Adipocyte (in vitro differentiated cells): ENCODE results near the gene MSI2.

Experiments used
- DNase-seq: peaks from one replicate; pipeline ENCODE4 v3.0.0-alpha.2; 2015; ENCODE audit warnings: low read depth
- H3K27me3 ChIP-seq: replicated peaks from 2 replicates; pipeline ENCODE4 v1.7.0; 2013; ENCODE audit warnings: mild to moderate bottlenecking, low read length, moderate library complexity; ENCODE audit not compliant: control insufficient read depth, insufficient read depth
- H3K36me3 ChIP-seq: 2 replicates; pipeline ENCODE4 v1.7.0; 2013; ENCODE audit warnings: low read length, mild to moderate bottlenecking, moderate library complexity; ENCODE audit not compliant: control insufficient read depth, insufficient read depth, severe bottlenecking
- H3K4me1 ChIP-seq: 2 replicates; pipeline ENCODE4 v1.7.0; 2013; ENCODE audit warnings: mild to moderate bottlenecking, low read length, moderate library complexity; ENCODE audit not compliant: control insufficient read depth, insufficient read depth
- H3K4me3 ChIP-seq: 2 replicates; pipeline ENCODE4 v1.7.0; 2013; ENCODE audit warnings: mild to moderate bottlenecking, low read length, moderate library complexity
- H3K9ac ChIP-seq: 2 replicates; pipeline ENCODE4 v1.7.0; 2013; ENCODE audit warnings: mild to moderate bottlenecking, low read length, moderate library complexity
- H3K9me3 ChIP-seq: 2 replicates; pipeline ENCODE4 v1.7.0; 2013; ENCODE audit warnings: mild to moderate bottlenecking, low read length, moderate library complexity; ENCODE audit not compliant: control insufficient read depth

The MSI2 gene

DNA sequence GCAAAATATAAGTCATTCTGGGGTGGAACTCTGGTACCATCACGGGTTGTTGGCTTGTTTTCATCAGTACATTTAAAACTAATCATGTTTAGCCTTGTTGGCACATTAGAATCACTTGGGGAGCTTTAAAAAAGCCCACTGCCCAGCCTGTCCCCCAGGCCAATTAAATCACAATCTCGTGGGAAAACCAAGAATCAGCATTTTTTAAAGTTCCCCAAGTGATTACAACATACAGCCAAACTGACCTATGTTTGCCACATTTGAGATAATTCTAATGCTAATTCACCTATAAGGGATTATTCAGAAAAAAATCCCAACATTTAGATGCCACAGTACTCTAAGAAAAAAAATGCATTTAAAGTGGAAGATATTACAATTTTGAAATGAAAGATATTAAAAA, 8.4 kb upstream of the MSI2 start:
- Histone ChIP-seq H3K4me3 (no peak overlapping the region), H3K27me3 (peaks cover 35% of the 10 kb centered on the region), H3K9me3 (peaks cover 37% of the 10 kb centered on the region), H3K36me3 (no peaks in the 10 kb centered on the region), H3K9ac (no peak overlapping the region), H3K4me1 (no peaks in the 10 kb centered on the region)
- DNase-seq: no peak

DNA sequence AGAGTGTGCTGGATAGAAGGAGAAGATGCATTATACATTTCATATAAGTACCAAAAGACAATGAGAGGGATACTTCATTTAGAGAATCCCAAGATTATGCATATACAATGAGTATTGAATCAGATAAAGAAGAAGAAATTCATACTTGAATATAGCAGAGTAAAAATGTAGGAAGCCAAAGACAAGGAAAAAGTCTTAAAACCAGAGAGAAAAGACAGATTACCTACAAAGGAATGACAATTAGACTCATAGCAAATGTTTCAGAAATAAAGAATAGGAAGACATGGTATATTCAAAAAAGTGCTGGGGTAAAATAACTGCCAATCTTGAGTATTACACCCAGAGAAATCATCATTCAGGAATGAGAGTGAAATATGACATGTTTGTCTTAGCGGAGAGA, 6.8 kb upstream of the MSI2 start:
- Histone ChIP-seq H3K4me1 (no peaks in the 10 kb centered on the region), H3K36me3 (no peaks in the 10 kb centered on the region), H3K9me3 (peaks cover 37% of the 10 kb centered on the region), H3K27me3 (peaks cover 33% of the 10 kb centered on the region), H3K9ac (no peak overlapping the region), H3K4me3 (no peak overlapping the region)
- no peak for DNase-seq

DNA sequence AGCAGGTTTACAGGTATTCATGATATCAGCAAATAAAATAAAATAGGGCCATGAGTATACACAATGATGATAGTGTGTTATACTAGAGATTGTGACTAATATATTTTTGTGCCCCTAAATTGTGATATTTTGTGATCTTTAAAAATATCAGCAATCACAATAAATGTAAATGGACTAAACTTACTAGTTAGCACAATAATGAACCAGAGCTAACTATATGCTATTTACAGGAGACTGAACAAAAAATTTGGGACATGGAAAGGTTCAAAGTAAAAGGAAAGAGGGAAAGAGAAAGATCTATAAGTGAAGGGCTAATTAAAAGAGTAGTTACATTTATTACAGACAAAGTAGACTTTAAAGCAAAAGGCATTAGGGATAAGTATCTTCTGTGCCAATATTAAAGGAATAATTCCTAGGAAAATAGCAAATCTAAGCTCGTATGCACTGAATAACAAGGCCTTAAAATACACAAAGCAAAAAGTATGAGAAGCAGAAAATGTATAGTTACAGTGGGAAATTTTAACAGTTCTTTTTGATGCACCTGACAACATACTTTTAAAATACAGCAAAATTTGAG, 5.0 kb upstream of the MSI2 start:
- Histone ChIP-seq H3K4me1 (no peaks in the 10 kb centered on the region), H3K9me3 (peaks cover 31% of the 10 kb centered on the region), H3K27me3 (peaks cover 20% of the 10 kb centered on the region), H3K4me3 (no peak overlapping the region), H3K9ac (no peak overlapping the region), H3K36me3 (no peaks in the 10 kb centered on the region)
- DNase-seq: no peak

DNA sequence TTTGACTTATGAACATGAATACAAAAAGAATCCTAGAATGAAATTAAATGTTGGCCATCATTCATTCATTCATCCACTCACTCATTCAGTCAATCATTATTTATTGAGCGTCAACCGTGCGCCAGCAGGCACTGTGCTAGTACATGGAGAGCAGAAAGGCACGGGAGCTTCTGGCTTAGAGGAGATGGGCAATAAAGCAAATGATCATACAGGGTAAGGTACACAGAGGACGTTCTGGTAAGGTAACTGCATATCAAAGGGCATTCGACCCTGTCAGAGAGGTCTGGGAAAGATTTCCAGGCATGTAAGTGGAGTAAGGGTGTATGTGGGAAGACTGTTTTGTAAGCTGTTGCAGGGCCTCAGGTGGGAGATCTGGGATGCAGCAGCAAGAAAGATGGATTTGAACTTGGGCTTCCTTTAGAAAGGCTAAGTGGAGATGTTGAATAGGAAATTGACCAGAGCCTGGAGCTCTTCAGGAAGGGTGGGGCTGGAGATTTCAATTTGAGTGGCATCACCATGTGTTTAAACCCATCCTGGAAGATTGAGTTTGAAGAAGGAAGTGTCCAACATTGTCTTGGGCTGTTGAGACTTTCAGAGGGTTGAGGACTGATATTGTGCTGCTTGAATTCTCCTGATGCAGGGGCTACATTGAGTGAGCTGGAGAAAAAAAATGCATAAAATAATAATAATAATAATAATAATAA, 2.8 kb upstream of the MSI2 start:
- Histone ChIP-seq H3K4me3 (no peak overlapping the region), H3K9me3 (peaks cover 27% of the 10 kb centered on the region), H3K27me3 (peaks cover 4% of the 10 kb centered on the region), H3K36me3 (no peaks in the 10 kb centered on the region), H3K9ac (no peak overlapping the region), H3K4me1 (peaks cover 7% of the 10 kb centered on the region)
- no peak for DNase-seq

DNA sequence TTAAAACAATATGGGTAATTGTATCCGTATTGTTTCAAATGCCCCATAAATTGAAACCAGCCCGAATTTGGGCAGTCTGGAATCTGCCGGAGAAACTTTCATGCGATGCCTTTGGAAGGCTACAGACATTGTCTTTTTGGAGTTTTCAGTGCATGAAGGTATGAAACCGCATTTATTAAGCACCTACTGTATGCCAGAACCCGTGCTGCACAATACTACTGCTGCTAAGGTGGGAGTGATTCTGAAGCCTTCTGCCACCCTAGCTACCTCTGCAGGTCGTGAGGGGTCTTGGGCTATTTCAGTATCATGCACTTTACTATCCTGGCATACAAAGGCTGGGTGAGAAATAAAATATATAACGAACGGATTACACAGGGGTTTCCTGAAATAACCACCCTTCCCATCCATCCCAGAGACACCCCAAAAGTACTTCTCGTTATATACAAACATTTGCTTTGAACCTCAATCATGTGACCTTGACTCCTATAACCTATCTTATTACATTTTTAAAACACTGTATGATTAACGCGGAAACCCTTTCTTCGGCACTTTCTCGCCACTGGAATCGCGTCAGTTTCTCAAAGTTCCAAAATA, 1.0 kb upstream of the MSI2 start:
- no peaks in the 10 kb centered on the region for H3K36me3 ChIP-seq
- DNase-seq: peak; percentile 22
- peaks cover 7% of the 10 kb centered on the region for H3K4me1 ChIP-seq
- H3K9ac ChIP-seq: peak overlapping the region; percentile 56
- H3K4me3 ChIP-seq: peak overlapping the region; percentile 86
- H3K9me3 ChIP-seq: peaks cover 17% of the 10 kb centered on the region
- H3K27me3 ChIP-seq: peaks cover 4% of the 10 kb centered on the region

DNA sequence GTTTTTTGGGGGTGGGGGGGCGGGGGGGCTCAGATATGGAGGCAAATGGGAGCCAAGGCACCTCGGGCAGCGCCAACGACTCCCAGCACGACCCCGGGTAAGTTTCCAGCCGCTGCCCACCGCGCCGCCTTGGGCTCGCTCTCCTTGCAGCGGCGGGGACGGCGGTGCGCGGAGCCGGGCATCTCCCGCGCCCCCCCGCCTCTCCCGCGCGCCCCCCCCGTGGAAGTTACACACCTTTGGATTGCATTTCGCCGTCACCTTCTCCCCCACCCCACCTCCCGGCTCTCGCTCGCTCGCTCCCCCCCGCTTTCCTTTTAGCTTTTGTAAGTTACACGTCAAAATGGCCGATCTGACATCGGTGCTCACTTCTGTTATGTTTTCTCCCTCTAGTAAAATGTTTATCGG, 387 bp downstream of the MSI2 start:
- Histone ChIP-seq H3K4me3 (peak overlapping the region; percentile 84), H3K4me1 (peaks cover 7% of the 10 kb centered on the region), H3K9ac (peak overlapping the region; percentile 69), H3K27me3 (peaks cover 4% of the 10 kb centered on the region), H3K36me3 (no peaks in the 10 kb centered on the region), H3K9me3 (peaks cover 3% of the 10 kb centered on the region)
- DNase-seq: peak; percentile 52

DNA sequence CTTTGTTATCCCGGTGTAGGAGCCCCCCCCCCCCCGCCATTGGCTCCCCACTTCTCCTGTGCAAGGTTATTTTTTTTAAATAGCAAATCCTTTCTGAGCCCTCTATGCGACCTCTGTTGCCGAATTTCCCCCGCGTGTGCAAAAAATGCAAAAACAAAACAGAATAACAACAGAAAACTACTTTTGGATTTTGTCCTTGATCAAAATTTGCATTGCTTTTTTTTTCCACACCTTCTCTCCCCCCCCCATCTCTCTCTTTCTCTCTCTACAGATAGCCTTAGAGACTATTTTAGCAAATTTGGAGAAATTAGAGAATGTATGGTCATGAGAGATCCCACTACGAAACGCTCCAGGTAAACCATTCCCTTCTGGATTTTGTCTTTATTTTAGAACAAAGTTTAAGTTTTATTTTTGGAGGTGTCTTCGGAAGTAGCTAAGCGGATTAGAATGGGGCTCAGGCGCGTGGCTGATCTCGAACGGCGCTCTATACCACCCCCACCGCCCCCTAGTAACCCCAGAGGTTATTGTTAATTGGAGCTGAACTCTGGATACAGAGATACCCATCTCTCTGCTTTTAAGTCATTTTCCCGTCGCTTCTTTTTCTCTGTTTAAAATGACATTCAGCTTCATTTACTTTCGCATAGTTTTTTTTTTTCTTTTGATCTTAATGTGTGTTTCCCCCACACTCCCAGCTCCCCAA, 1.0 kb downstream of the MSI2 start:
- H3K27me3 ChIP-seq: peaks cover 4% of the 10 kb centered on the region
- H3K4me1 ChIP-seq: peaks cover 7% of the 10 kb centered on the region
- DNase-seq: peak; percentile 38
- H3K9ac ChIP-seq: peak overlapping the region; percentile 69
- peak overlapping the region; percentile 84 for H3K4me3 ChIP-seq
- H3K9me3 ChIP-seq: no peaks in the 10 kb centered on the region
- H3K36me3 ChIP-seq: peaks cover 2% of the 10 kb centered on the region

DNA sequence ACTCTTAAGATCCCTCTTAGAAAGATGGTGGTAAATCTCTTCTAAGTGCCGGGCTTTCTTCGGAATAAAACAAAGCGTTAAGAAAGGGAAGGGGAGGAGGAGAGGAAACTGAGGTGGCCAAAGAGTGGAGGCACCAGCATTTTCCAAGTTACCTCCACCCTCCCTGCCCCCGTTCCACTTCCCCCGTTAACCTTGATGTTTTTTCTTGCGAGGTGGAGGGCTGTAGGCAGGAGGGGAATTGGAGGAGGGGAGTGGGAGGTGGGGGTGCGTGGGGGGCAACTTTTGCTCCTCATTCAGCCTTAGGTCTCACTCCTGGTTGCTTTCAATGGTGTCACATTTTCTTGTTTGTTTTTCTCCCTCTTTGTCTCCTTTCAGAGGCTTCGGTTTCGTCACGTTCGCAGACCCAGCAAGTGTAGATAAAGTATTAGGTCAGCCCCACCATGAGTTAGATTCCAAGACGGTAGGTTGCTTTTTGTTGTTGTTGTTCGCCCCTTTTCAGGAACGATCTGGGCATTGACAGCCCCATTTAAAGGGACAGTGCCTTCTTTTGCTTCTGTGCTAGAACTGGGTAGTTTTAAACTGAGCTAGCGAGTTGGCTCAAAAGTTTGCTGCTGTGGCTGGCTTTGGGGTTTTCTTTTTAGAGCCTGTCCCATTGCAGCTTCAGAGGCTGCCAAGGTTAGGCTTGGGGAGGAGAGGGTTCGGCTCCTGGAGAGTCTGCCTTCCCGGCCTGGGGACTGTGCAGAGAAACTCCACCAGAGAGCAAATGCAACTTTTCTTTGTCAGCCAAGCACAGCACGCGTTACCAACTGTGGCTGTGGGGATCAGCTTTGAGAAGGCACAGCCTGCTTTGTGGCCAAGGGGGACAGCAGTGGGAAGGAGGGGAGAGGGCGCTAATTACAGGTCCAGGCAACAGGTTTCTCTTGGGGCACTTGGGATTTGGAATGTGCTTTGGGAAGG, 1.9 kb downstream of the MSI2 start:
- H3K4me3 ChIP-seq: peak overlapping the region; percentile 84
- DNase-seq: peak; percentile 35
- H3K9me3 ChIP-seq: no peaks in the 10 kb centered on the region
- peak overlapping the region; percentile 69 for H3K9ac ChIP-seq
- H3K4me1 ChIP-seq: peaks cover 7% of the 10 kb centered on the region
- H3K27me3 ChIP-seq: peaks cover 4% of the 10 kb centered on the region
- H3K36me3 ChIP-seq: peaks cover 9% of the 10 kb centered on the region

DNA sequence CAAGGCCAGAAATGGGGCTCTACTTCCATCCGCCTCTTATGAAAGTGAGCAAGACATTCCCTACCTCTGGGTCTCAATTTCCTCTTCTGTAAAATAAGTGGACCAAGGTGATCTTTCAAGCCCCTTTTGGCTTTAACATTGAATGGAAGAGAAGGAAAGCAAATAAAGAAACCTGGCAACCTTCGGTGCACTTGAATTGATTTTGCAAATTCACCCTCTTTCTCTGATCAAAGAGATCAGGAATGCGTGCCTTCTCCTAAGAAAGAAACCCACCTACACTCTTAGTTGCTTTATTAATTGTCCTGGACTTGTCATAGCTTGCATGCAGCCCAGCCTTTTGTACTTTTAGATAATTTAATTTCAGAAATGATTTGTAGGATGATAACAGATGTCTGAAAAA, 3.0 kb downstream of the MSI2 start:
- Histone ChIP-seq H3K9me3 (no peaks in the 10 kb centered on the region), H3K27me3 (peaks cover 3% of the 10 kb centered on the region), H3K4me3 (no peak overlapping the region), H3K9ac (no peak overlapping the region), H3K4me1 (peaks cover 7% of the 10 kb centered on the region), H3K36me3 (peaks cover 12% of the 10 kb centered on the region)
- no peak for DNase-seq

DNA sequence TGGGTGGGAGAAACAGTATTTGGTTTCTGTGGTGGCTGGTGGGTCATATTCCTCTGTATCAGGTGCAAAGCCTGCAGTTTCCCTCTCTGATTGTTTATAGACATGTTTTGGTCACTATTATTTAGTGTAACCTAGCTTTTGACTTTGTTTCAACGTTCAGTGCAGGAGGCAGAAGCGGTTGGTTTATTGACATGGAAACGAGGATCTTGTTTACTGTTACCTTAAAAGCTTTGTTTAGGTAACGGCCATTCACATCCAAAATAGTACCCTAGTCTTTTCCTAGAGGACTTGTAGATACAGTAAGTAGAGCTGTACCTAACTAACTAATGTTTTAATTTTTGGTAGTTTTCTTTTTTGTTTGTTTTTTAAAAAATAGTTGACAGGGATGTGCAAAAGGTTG, 3.5 kb downstream of the MSI2 start:
- Histone ChIP-seq H3K4me3 (no peak overlapping the region), H3K9ac (no peak overlapping the region), H3K27me3 (no peaks in the 10 kb centered on the region), H3K4me1 (peaks cover 7% of the 10 kb centered on the region), H3K9me3 (no peaks in the 10 kb centered on the region), H3K36me3 (peaks cover 12% of the 10 kb centered on the region)
- DNase-seq: no peak
